ENCODE measurements around the gene GUCY2C.

DNA sequence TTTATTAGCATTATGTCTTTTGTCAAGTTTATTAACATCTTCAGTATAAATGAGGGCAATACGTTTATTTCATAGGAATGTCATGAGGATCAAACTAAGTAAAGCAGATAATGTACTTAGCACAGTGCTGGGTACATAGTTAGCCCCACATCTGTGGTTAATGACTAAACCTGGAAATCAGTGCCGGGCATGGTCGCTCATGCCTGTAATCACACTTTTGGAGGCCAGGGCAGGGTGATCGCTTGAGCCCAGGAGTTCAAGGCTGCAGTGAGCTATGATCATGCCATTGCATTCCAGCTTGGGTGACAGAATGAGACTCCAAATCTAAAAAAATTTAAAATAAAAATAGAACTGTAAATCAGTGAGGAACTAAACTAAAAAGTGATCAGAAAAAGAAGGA, 44.8 kb upstream of the GUCY2C start:
- TF ChIP-seq SUZ12 (IDR thresholded peaks at IDR 0.05; ENCODE audit: extremely low read depth, insufficient read depth, insufficient read length) (no peak), YY1 (IDR thresholded peaks at IDR 0.05; ENCODE audit: insufficient read depth, insufficient read length) (no peak), ZNF274 (IDR thresholded peaks at IDR 0.05; ENCODE audit: low read depth, low read length) (no peak)
